Caco-2 (cell line): Measurements from ENCODE around the gene AJAP1. TPM values are rescaled to one million over a fixed set of nuclear protein-coding genes. Genes with fewer than 3 reads are reported as not detected.

Source experiments
- BruUV-seq: library from RNA; stranded (reverse); fragments of 400-500 nt; replicated peaks from 2 replicates; lab custom pipeline; 2021; lab: Mats Ljungman, UMichigan
- CTCF ChIA-PET: fragments of 300-600 bp; sonication (Branson Sonifier 250); formaldehyde crosslinking; loops from one replicate; lab custom pipeline; 2022; ENCODE audit warnings: antibody characterized with exemption; lab: Charles Lee
- POLR2A ChIA-PET: fragments of 300-600 bp; sonication (Branson Sonifier 250); formaldehyde crosslinking; loops from one replicate; lab custom pipeline; 2022; ENCODE audit warnings: antibody characterized with exemption; lab: Charles Lee
- DNase-seq, 2 experiments: peaks; one replicate each; pipeline versions ENCODE4 v3.0.0 to v3.0.0-alpha.2; 2020 to 2022
- H3K27me3 ChIP-seq: replicated peaks from 2 replicates; pipeline ENCODE4 v1.6.0; 2011; ENCODE audit warnings: low read length; ENCODE audit not compliant: control insufficient read depth, insufficient read depth
- H3K36me3 ChIP-seq: 2 replicates; pipeline ENCODE4 v1.5.1; 2011; ENCODE audit warnings: low read length; ENCODE audit not compliant: control insufficient read depth, insufficient read depth
- H3K4me1 ChIP-seq: fragments of 250-450 bp; sonication (Bioruptor Pico); 2 replicates; pipeline ENCODE4 v1.5.1; 2020; ENCODE audit warnings: mild to moderate bottlenecking
- H3K4me3 ChIP-seq: 2 replicates; pipeline ENCODE4 v1.5.1; 2011; ENCODE audit warnings: low read depth, mild to moderate bottlenecking, control low read depth, low read length
- H3K9me3 ChIP-seq: fragments of 250-450 bp; sonication (Bioruptor Pico); 2 replicates; pipeline ENCODE4 v1.5.1; 2020; ENCODE audit warnings: mild to moderate bottlenecking, moderate library complexity
- H3K27ac Mint-ChIP-seq: one replicate; pipeline ENCODE4 v1.8.0; 2022; ENCODE audit warnings: mixed read lengths; ENCODE audit not compliant: unreplicated experiment
- H3K27me3 Mint-ChIP-seq: one replicate; pipeline ENCODE4 v1.8.0; 2022; ENCODE audit warnings: mixed read lengths; ENCODE audit not compliant: insufficient read depth, unreplicated experiment
- H3K36me3 Mint-ChIP-seq: one replicate; pipeline ENCODE4 v1.8.0; 2022; ENCODE audit warnings: mild to moderate bottlenecking, mixed read lengths; ENCODE audit not compliant: insufficient read depth, unreplicated experiment
- H3K4me1 Mint-ChIP-seq: one replicate; pipeline ENCODE4 v1.8.0; 2022; ENCODE audit warnings: low read depth, mixed read lengths; ENCODE audit not compliant: unreplicated experiment
- H3K4me3 Mint-ChIP-seq: one replicate; pipeline ENCODE4 v1.8.0; 2022; ENCODE audit warnings: mild to moderate bottlenecking, moderate library complexity, mixed read lengths; ENCODE audit not compliant: unreplicated experiment
- H3K9me3 Mint-ChIP-seq: one replicate; pipeline ENCODE4 v1.8.0; 2022; ENCODE audit warnings: mixed read lengths; ENCODE audit not compliant: unreplicated experiment
- CTCF ChIP-seq, 2 experiments: fragments of 200-600 bp in 1 of 2; IDR thresholded peaks; 1 replicate in 1 of 2; 2 replicates in 1 of 2; pipeline versions ENCODE4 v1.5.1 to v1.8.0; 2011 to 2022; ENCODE audit warnings: antibody characterized with exemption in 1 of 2, control low read depth in 1 of 2, inconsistent platforms in 1 of 2, low read depth in 1 of 2, low read length in 1 of 2, mild to moderate bottlenecking in 1 of 2, moderate library complexity in 1 of 2; ENCODE audit not compliant: insufficient read depth in 1 of 2, severe bottlenecking in 1 of 2, unreplicated experiment in 1 of 2
- intact Hi-C: fragments of 100-400 bp; cut with micrococcal nuclease; formaldehyde crosslinking; loops from one replicate; pipeline ENCODE4 v1.10.0; 2022; ENCODE audit not compliant: unreplicated experiment
- total RNA-seq: library from RNA; stranded (reverse); gene quantifications from 2 replicates; pipeline ENCODE4 v1.2.3, GENCODE V29; 2022

The AJAP1 gene
- total RNA-seq, 1 experiment from 2014 or later: not detected

GRCh38 chr1:4624801-4625200, 29.6 kb upstream of the AJAP1 start:
- H3K4me1 Mint-ChIP-seq: no peaks in the 10 kb centered on the region
- CTCF ChIA-PET: no interaction called here

GRCh38 chr1:4626061-4626460, 28.3 kb upstream of the AJAP1 start:
- TF ChIP-seq CTCF (IDR thresholded peaks at IDR 0.05; ENCODE audit: insufficient read depth in 1 of 2, low read depth in 1 of 2, low read length in 1 of 2, severe bottlenecking in 1 of 2, unreplicated experiment in 1 of 2): no peak
- Histone ChIP-seq H3K36me3 (no peaks in the 10 kb centered on the region), H3K4me1 (no peaks in the 10 kb centered on the region), H3K27me3 (no peaks in the 10 kb centered on the region), H3K9me3 (no peaks in the 10 kb centered on the region), H3K4me3 (no peak overlapping the region)
- H3K27ac Mint-ChIP-seq: no peak overlapping the region
- ChIA-PET CTCF (no interaction called here), POLR2A (no interaction called here)
- H3K27me3 Mint-ChIP-seq: peaks cover 2% of the 10 kb centered on the region
- intact Hi-C loops: no loop called here
- no peak overlapping the region for H3K4me3 Mint-ChIP-seq
- H3K4me1 Mint-ChIP-seq: no peaks in the 10 kb centered on the region
- no peak for DNase-seq
- H3K36me3 Mint-ChIP-seq: no peaks in the 10 kb centered on the region
- BruUV-seq: no TSS peak
- no peaks in the 10 kb centered on the region for H3K9me3 Mint-ChIP-seq

More at GRCh38 chr1:4624801-4625200, 29.6 kb upstream of the AJAP1 start:
- Mint-ChIP-seq H3K4me3 (no peak overlapping the region), H3K36me3 (no peaks in the 10 kb centered on the region), H3K9me3 (no peaks in the 10 kb centered on the region), H3K27me3 (peaks cover 2% of the 10 kb centered on the region), H3K27ac (no peak overlapping the region)
- H3K27me3 ChIP-seq: no peaks in the 10 kb centered on the region
- no peak for DNase-seq
- POLR2A ChIA-PET: no interaction called here
- H3K9me3 ChIP-seq: no peaks in the 10 kb centered on the region
- no TSS peak for BruUV-seq
- no peak overlapping the region for H3K4me3 ChIP-seq
- intact Hi-C loops: no loop called here
- H3K36me3 ChIP-seq: no peaks in the 10 kb centered on the region
- no peak for TF ChIP-seq CTCF (IDR thresholded peaks at IDR 0.05; ENCODE audit: insufficient read depth in 1 of 2, low read depth in 1 of 2, low read length in 1 of 2, severe bottlenecking in 1 of 2, unreplicated experiment in 1 of 2)
- H3K4me1 ChIP-seq: no peaks in the 10 kb centered on the region

- intact Hi-C loops: no loop called here
These were observed 27.7 kb upstream of the AJAP1 start for GRCh38 chr1:4626560-4627319.

More at GRCh38 chr1:4626560-4627319, 27.7 kb upstream of the AJAP1 start:
- no peaks in the 10 kb centered on the region for H3K27me3 ChIP-seq
- BruUV-seq: no TSS peak
- ChIA-PET POLR2A (no interaction called here), CTCF (no interaction called here)
- DNase-seq: no peak
- no peak overlapping the region for H3K4me3 ChIP-seq
- Mint-ChIP-seq H3K4me3 (no peak overlapping the region), H3K36me3 (no peaks in the 10 kb centered on the region), H3K27ac (no peak overlapping the region), H3K27me3 (peaks cover 2% of the 10 kb centered on the region), H3K9me3 (no peaks in the 10 kb centered on the region), H3K4me1 (no peaks in the 10 kb centered on the region)
- no peak for TF ChIP-seq CTCF (IDR thresholded peaks at IDR 0.05; ENCODE audit: insufficient read depth in 1 of 2, low read depth in 1 of 2, low read length in 1 of 2, severe bottlenecking in 1 of 2, unreplicated experiment in 1 of 2)
- no peaks in the 10 kb centered on the region for H3K4me1 ChIP-seq
- H3K9me3 ChIP-seq: no peaks in the 10 kb centered on the region
- no peaks in the 10 kb centered on the region for H3K36me3 ChIP-seq
